K562 (cell line): ENCODE measurements around the gene PRKACB. TPM values are rescaled to one million over a fixed set of nuclear protein-coding genes. Genes with fewer than 3 reads are reported as not detected.

Experiments
- ATAC-seq: fragments of 200-7000 bp; cut with Tn5 transposase; 3 replicates; pipeline ENCODE4 v1.9.1; 2020; ENCODE audit warnings: moderate library complexity
- BruUV-seq: library from RNA; stranded (reverse); fragments of 400-500 nt; replicated peaks from 2 replicates; lab custom pipeline; 2021; lab: Mats Ljungman, UMichigan
- CTCF ChIA-PET: fragments of 300-600 bp; formaldehyde crosslinking; extraction: SDS; loops from one replicate; lab custom pipeline; 2021; ENCODE audit warnings: low intra/inter-chr PET ratio; lab: Yijun Ruan, JAX
- POLR2A ChIA-PET: fragments of 300-600, 350-650 bp; sonication (Branson Sonifier 250); formaldehyde crosslinking; extraction: SDS; loops from one replicate; lab custom pipeline; 2021; ENCODE audit warnings: antibody characterized with exemption, inconsistent platforms; lab: Yijun Ruan, JAX
- DNase-seq, 4 experiments: peaks; one replicate each; pipeline versions ENCODE4 v3.0.0 to v3.0.0-alpha.2; 2011 to 2018; ENCODE audit warnings: low spot score in 3 of 4, mixed read lengths in 3 of 4; ENCODE audit errors: extremely low read depth in 1 of 4
- FAIRE-seq: peaks from 2 replicates; lab custom pipeline; 2011; peaks lifted over from hg19 to GRCh38; lab: Jason Lieb, UNC
- H2AFZ ChIP-seq: 2 replicates; pipeline ENCODE4 v1.6.0; 2011; ENCODE audit warnings: low read depth, low read length, control low read depth, inconsistent platforms
- H3K27ac ChIP-seq: fragments of 200-600 bp; 3 replicates; pipeline ENCODE4 v1.8.0; 2011; ENCODE audit warnings: low read depth, mild to moderate bottlenecking, control low read depth, inconsistent platforms, low read length, moderate library complexity, mixed read lengths; ENCODE audit errors: extremely low read depth
- H3K27me3 ChIP-seq, 2 experiments: fragments of 300-600 bp in 1 of 2; 2 replicates in 1 of 2; 3 replicates in 1 of 2; pipeline versions ENCODE4 v1.6.0 to v1.8.0; 2011; ENCODE audit warnings: inconsistent platforms in 2 of 2, low read length in 2 of 2, mild to moderate bottlenecking in 1 of 2, mixed read lengths in 1 of 2, moderate library complexity in 1 of 2; ENCODE audit not compliant: control insufficient read depth in 2 of 2, insufficient read depth in 2 of 2
- H3K36me3 ChIP-seq: fragments of 300-600 bp; 3 replicates; pipeline ENCODE4 v1.8.0; 2011; ENCODE audit warnings: mild to moderate bottlenecking, low read length, inconsistent platforms; ENCODE audit not compliant: control insufficient read depth, insufficient read depth
- H3K4me1 ChIP-seq, 2 experiments: fragments of 200-600 bp in 1 of 2; replicated peaks in 1 of 2; 2 replicates in 1 of 2; 3 replicates in 1 of 2; pipeline versions ENCODE4 v1.5.1 to v1.8.0; 2011; ENCODE audit warnings: inconsistent platforms in 2 of 2, low read length in 2 of 2, mild to moderate bottlenecking in 1 of 2, mixed read lengths in 1 of 2, moderate library complexity in 1 of 2; ENCODE audit not compliant: control insufficient read depth in 2 of 2, insufficient read depth in 2 of 2
- H3K4me2 ChIP-seq: 2 replicates; pipeline ENCODE4 v1.6.1; 2011; ENCODE audit warnings: low read length, control low read depth, inconsistent platforms, mixed read lengths; ENCODE audit not compliant: insufficient read depth
- H3K4me3 ChIP-seq: fragments of 200-600 bp; sonication (generic), shearing (Covaris generic); 2 replicates; pipeline ENCODE4 v1.5.1; 2016; ENCODE audit warnings: control low read depth, inconsistent platforms
- H3K79me2 ChIP-seq: fragments of 200-600 bp; 3 replicates; pipeline ENCODE4 v1.8.0; 2011; ENCODE audit warnings: low read length, inconsistent platforms; ENCODE audit not compliant: control insufficient read depth, insufficient read depth
- H3K9ac ChIP-seq, 2 experiments: 2 replicates each; pipeline versions ENCODE4 v1.6.0 to v1.6.1; 2011; ENCODE audit warnings: low read depth in 2 of 2, low read length in 2 of 2, control low read depth in 1 of 2, inconsistent platforms in 1 of 2, mild to moderate bottlenecking in 1 of 2, mixed read lengths in 1 of 2; ENCODE audit not compliant: insufficient read depth in 1 of 2
- H3K9me1 ChIP-seq: one replicate; pipeline ENCODE4 v1.6.0; 2011; ENCODE audit warnings: inconsistent platforms, mild to moderate bottlenecking, low read length, moderate library complexity; ENCODE audit not compliant: control insufficient read depth, insufficient read depth
- H3K9me3 ChIP-seq: replicated peaks from 2 replicates; pipeline ENCODE4 v1.5.1; 2011; ENCODE audit warnings: low read depth, low read length, inconsistent platforms; ENCODE audit not compliant: control insufficient read depth, insufficient read depth
- H4K20me1 ChIP-seq: replicated peaks from 2 replicates; pipeline ENCODE4 v1.6.1; 2011; ENCODE audit warnings: low read length, inconsistent platforms, mixed read lengths; ENCODE audit not compliant: control insufficient read depth, insufficient read depth
- ATF1 ChIP-seq, 2 experiments: fragments of 450-650 bp in 1 of 2; IDR thresholded peaks; 2 replicates each; pipeline ENCODE4 v1.6.1; 2016; ENCODE audit warnings: missing compliant biosample characterization in 1 of 2, missing genetic modification characterization in 1 of 2
- CEBPG ChIP-seq, 3 experiments: fragments of 200-800 bp in 1 of 3; sonication (Bioruptor generic) in 1 of 3; sonication (generic) in 1 of 3; formaldehyde crosslinking in 1 of 3; IDR thresholded peaks in 2 of 3; conservative IDR thresholded peaks in 1 of 3; 2 replicates each; pipeline versions ENCODE4 v1.6.1 to v1.8.0; 2016 to 2022; ENCODE audit warnings: missing compliant biosample characterization in 2 of 3, missing genetic modification characterization in 2 of 3, mild to moderate bottlenecking in 1 of 3, missing genetic modification reagents in 1 of 3
- DACH1 ChIP-seq: fragments of 450-650 bp; IDR thresholded peaks from 2 replicates; pipeline ENCODE4 v1.6.1; 2018; ENCODE audit not compliant: partially characterized antibody
- KLF6 ChIP-seq: fragments of 250-450 bp; sonication (Bioruptor Pico); IDR thresholded peaks from 2 replicates; pipeline ENCODE4 v1.4.0; 2020; ENCODE audit warnings: mild to moderate bottlenecking, moderate library complexity, borderline replicate concordance
- MLLT1 ChIP-seq, 2 experiments: fragments of 450-650 bp; IDR thresholded peaks; 2 replicates each; pipeline ENCODE4 v1.6.1; 2016
- SRSF7 ChIP-seq: fragments of 200-400 bp; formaldehyde crosslinking; optimal IDR thresholded peaks from 2 replicates; pipeline ENCODE3; 2017; ENCODE audit warnings: mild to moderate bottlenecking, low read depth, low read length
- USF1 ChIP-seq: sonication (generic); formaldehyde crosslinking; IDR thresholded peaks from 2 replicates; pipeline ENCODE4 v1.9.0; 2022; ENCODE audit warnings: mild to moderate bottlenecking, missing genetic modification reagents
- ZBED1 ChIP-seq: IDR thresholded peaks from 2 replicates; pipeline ENCODE4 v1.6.1; 2014
- ZFP36 ChIP-seq: fragments of 150-350 bp; IDR thresholded peaks from 2 replicates; pipeline ENCODE4 v1.6.1; 2018; ENCODE audit warnings: low read length, low read depth; ENCODE audit not compliant: partially characterized antibody
- WGBS: fragments of 100-300 bp; shearing (Covaris generic); methylation state at CpG from one replicate; pipeline ENCODE4 v1.1.6; 2016; ENCODE audit warnings: low coverage, mixed read lengths; ENCODE audit not compliant: insufficient coverage; ENCODE audit errors: missing lambda C conversion rate; 5-methylcytosine and 5-hydroxymethylcytosine counted together
- in situ Hi-C: fragments of 300-500 bp; cut with MboI; formaldehyde crosslinking; loops from 4 replicates; pipeline ENCODE4 v1.15.0; 2018; ENCODE audit warnings: inconsistent platforms, mixed read lengths
- intact Hi-C: fragments of 100-400 bp; cut with micrococcal nuclease; formaldehyde crosslinking; loops from 2 replicates; pipeline ENCODE4 v1.14.2; 2022
- polyA plus RNA-seq, 8 experiments: library from polyadenylated mRNA; depleted of rRNA in 4 of 8; stranded (reverse) in 5 of 8; unstranded in 3 of 8; fragments of >200 nt; fragmentation: Nextera tagmentation in 2 of 8; fragmentation: Illumina TruSeq in 1 of 8; extraction: Ambion mirVana in 2 of 8; extraction: Trizol in 1 of 8; gene quantifications; 2 replicates each; pipeline versions ENCODE4 v1.2.1 to v1.2.3, GENCODE V29; 2011 to 2014; ENCODE audit warnings: inconsistent platforms in 1 of 8, missing spikeins in 1 of 8
- total RNA-seq, 7 experiments: library from RNA; depleted of rRNA in 6 of 7; stranded (reverse); fragments of >200 nt in 6 of 7; fragmentation: Illumina TruSeq in 2 of 7; extraction: Trizol in 2 of 7; gene quantifications; 2 replicates each; pipeline versions ENCODE4 v1.2.1 to v1.2.3, GENCODE V29; 2011 to 2021; ENCODE audit warnings: low replicate concordance in 1 of 7

Gene PRKACB
- total and polyA plus RNA-seq, 9 of the 15 experiments (the other 6 are each of a cell fraction or from before 2014, with no cell fraction given): 1.1 to 5.2 (median 2.8) TPM

GRCh38 chr1:84166797-84167196 is 22.7 kb downstream of the PRKACB start:
- ChIA-PET CTCF (no interaction called here), POLR2A (no interaction called here)
- no peak overlapping the region for H3K4me2 ChIP-seq
- no peak for ATAC-seq
- no peaks in the 10 kb centered on the region for H3K79me2 ChIP-seq
- no peaks in the 10 kb centered on the region for H3K36me3 ChIP-seq
- no peak overlapping the region for H2AFZ ChIP-seq
- no peaks in the 10 kb centered on the region for H4K20me1 ChIP-seq
- no peaks in the 10 kb centered on the region for H3K9me3 ChIP-seq
- H3K27ac ChIP-seq: no peak overlapping the region
- no peaks in the 10 kb centered on the region for H3K4me1 ChIP-seq
- intact Hi-C loops: no loop called here
- no peak overlapping the region for H3K9ac ChIP-seq
- no peak for TF ChIP-seq USF1 (CRISPR knock-in tag)
- TF ChIP-seq ZFP36: no peak
- no peak for TF ChIP-seq MLLT1 (IDR thresholded peaks at IDR 0.05)
- TF ChIP-seq ATF1 (CRISPR knock-in tag; IDR thresholded peaks at IDR 0.05): no peak
- TF ChIP-seq ATF1 (tag; IDR thresholded peaks at IDR 0.05): no peak
- no peak for TF ChIP-seq CEBPG (CRISPR knock-in tag; IDR thresholded peaks at IDR 0.05)
- no peak for TF ChIP-seq CEBPG (tag; conservative IDR thresholded peaks at IDR 0.05 in 1 of 2, IDR thresholded peaks at IDR 0.05 in 1 of 2)
- TF ChIP-seq KLF6 (CRISPR knock-in tag): no peak
- no peak for TF ChIP-seq SRSF7
- TF ChIP-seq ZBED1: no peak
- TF ChIP-seq DACH1: no peak
- BruUV-seq: no TSS peak
- WGBS: 7% methylated on average over 1 of the region's 1 CpG
- no peaks in the 10 kb centered on the region for H3K27me3 ChIP-seq
- no peak for FAIRE-seq
- H3K4me3 ChIP-seq: no peak overlapping the region
- no peaks in the 10 kb centered on the region for H3K9me1 ChIP-seq
- in situ Hi-C loops: no loop called here
- no peak for DNase-seq
